DND-41 (cell line): ENCODE data around the gene SPRR1B.

Source experiments
- ATAC-seq: fragments of 200-7000 bp; cut with Tn5 transposase; 3 replicates; pipeline ENCODE4 v1.9.1; 2021; ENCODE audit warnings: low read depth; ENCODE audit not compliant: insufficient read depth
- DNase-seq: peaks from one replicate; pipeline ENCODE4 v3.0.0-alpha.2; 2020
- H2AFZ ChIP-seq: 2 replicates; pipeline ENCODE4 v1.6.0; 2012; ENCODE audit warnings: low read depth, low read length
- H3K27ac ChIP-seq: 2 replicates; pipeline ENCODE4 v1.5.1; 2012; ENCODE audit warnings: low read length, inconsistent platforms
- H3K27me3 ChIP-seq: fragments of 200-600 bp; sonication (generic); 2 replicates; pipeline ENCODE4 v1.6.0; 2012; ENCODE audit warnings: low read length, mild to moderate bottlenecking, inconsistent platforms; ENCODE audit not compliant: insufficient read depth, poor library complexity
- H3K36me3 ChIP-seq: 2 replicates; pipeline ENCODE4 v1.5.1; 2012; ENCODE audit warnings: low read length, inconsistent platforms; ENCODE audit not compliant: insufficient read depth
- H3K4me1 ChIP-seq: 2 replicates; pipeline ENCODE4 v1.5.1; 2012; ENCODE audit warnings: mild to moderate bottlenecking, low read length; ENCODE audit not compliant: insufficient read depth
- H3K4me2 ChIP-seq: 2 replicates; pipeline ENCODE4 v1.6.0; 2012; ENCODE audit warnings: mild to moderate bottlenecking, moderate library complexity, low read length, inconsistent platforms; ENCODE audit not compliant: insufficient read depth
- H3K4me3 ChIP-seq, 2 experiments: fragments of 200-600 bp in 1 of 2; shearing (Covaris generic) in 1 of 2; 2 replicates each; pipeline ENCODE4 v1.5.1; 2012 to 2016; ENCODE audit warnings: inconsistent platforms in 2 of 2, low read length in 2 of 2, mild to moderate bottlenecking in 2 of 2, low read depth in 1 of 2, moderate library complexity in 1 of 2
- H3K79me2 ChIP-seq: 2 replicates; pipeline ENCODE4 v1.6.0; 2012; ENCODE audit warnings: low read length, inconsistent platforms; ENCODE audit not compliant: insufficient read depth
- H3K9ac ChIP-seq: 2 replicates; pipeline ENCODE4 v1.6.0; 2012; ENCODE audit warnings: low read depth, mild to moderate bottlenecking, inconsistent platforms, low read length, moderate library complexity
- H3K9me3 ChIP-seq: 2 replicates; pipeline ENCODE4 v1.5.1; 2012; ENCODE audit warnings: low read length, moderate library complexity, mild to moderate bottlenecking, inconsistent platforms; ENCODE audit not compliant: insufficient read depth, severe bottlenecking
- H4K20me1 ChIP-seq: 2 replicates; pipeline ENCODE4 v1.6.0; 2012; ENCODE audit warnings: low read length; ENCODE audit not compliant: insufficient read depth
- CTCF ChIP-seq: IDR thresholded peaks from 2 replicates; pipeline ENCODE4 v1.5.1; 2012; ENCODE audit warnings: borderline replicate concordance, low read length, moderate library complexity, mild to moderate bottlenecking; ENCODE audit not compliant: poor library complexity, severe bottlenecking; ENCODE audit errors: extremely low read depth
- EZH2 ChIP-seq: IDR thresholded peaks from 3 replicates; pipeline ENCODE4 v1.6.1; 2012; ENCODE audit warnings: borderline replicate concordance, low read depth, mild to moderate bottlenecking, moderate library complexity, low read length, inconsistent platforms; ENCODE audit not compliant: severe bottlenecking

The SPRR1B gene

GRCh38 chr1:152986578-152986977 lies 44.4 kb upstream of the SPRR1B start:
- Histone ChIP-seq H3K27me3 (peaks cover 6% of the 10 kb centered on the region), H3K9me3 (no peaks in the 10 kb centered on the region), H3K36me3 (no peaks in the 10 kb centered on the region), H3K4me3 (no peak overlapping the region), H3K9ac (no peak overlapping the region), H2AFZ (no peak overlapping the region), H3K27ac (no peak overlapping the region), H3K4me2 (no peak overlapping the region), H3K79me2 (no peaks in the 10 kb centered on the region), H3K4me1 (no peaks in the 10 kb centered on the region), H4K20me1 (no peaks in the 10 kb centered on the region)
- DNase-seq: no peak
- ATAC-seq: no peak
- TF ChIP-seq CTCF (no peak), EZH2 (no peak)

GRCh38 chr1:152993186-152993585 lies 37.8 kb upstream of the SPRR1B start:
- Histone ChIP-seq H3K79me2 (no peaks in the 10 kb centered on the region), H3K4me1 (no peaks in the 10 kb centered on the region), H3K9ac (no peak overlapping the region), H2AFZ (no peak overlapping the region), H3K36me3 (no peaks in the 10 kb centered on the region), H3K27ac (no peak overlapping the region), H3K9me3 (peaks cover 2% of the 10 kb centered on the region), H3K4me2 (no peak overlapping the region), H3K4me3 (no peak overlapping the region), H3K27me3 (peaks cover 17% of the 10 kb centered on the region), H4K20me1 (no peaks in the 10 kb centered on the region)
- DNase-seq: no peak
- TF ChIP-seq EZH2 (no peak), CTCF (no peak)
- ATAC-seq: no peak

GRCh38 chr1:152995842-152996241 lies 35.2 kb upstream of the SPRR1B start:
- Histone ChIP-seq H3K9me3 (peaks cover 2% of the 10 kb centered on the region), H3K79me2 (no peaks in the 10 kb centered on the region), H4K20me1 (no peaks in the 10 kb centered on the region), H3K9ac (no peak overlapping the region), H3K27ac (no peak overlapping the region), H3K4me1 (no peaks in the 10 kb centered on the region), H3K27me3 (peaks cover 25% of the 10 kb centered on the region), H3K36me3 (no peaks in the 10 kb centered on the region), H3K4me2 (no peak overlapping the region), H2AFZ (no peak overlapping the region), H3K4me3 (no peak overlapping the region)
- ATAC-seq (no peak), DNase-seq (no peak)
- TF ChIP-seq CTCF: no peak
- no peak for TF ChIP-seq EZH2
